ENCODE data around the gene NAV3. TPM values are rescaled to one million over a fixed set of nuclear protein-coding genes. Genes with fewer than 3 reads are reported as not detected.

The NAV3 gene
- polyA plus RNA-seq, 1 of the 3 experiments (the other 2 are of a cell fraction), result 10.5 TPM

DNA sequence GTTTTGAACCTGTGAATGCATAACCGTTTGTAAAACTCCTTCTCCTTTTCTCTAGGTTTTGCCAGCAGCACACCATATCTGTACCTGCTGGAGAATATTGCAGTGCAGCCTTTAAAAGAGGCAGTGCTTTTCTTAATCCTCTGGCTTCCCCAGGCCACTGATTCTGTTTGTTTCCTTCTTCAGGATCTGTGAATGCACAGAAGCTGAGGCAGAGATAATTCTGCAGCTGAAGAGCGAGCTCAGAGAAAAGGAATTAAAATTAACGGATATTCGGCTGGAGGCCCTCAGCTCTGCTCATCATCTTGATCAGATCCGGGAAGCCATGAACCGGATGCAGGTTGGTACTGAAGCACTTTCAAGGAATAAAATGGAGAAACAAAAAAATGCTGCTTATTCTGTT lies 348.7 kb downstream of the NAV3 start:
- H3K36me3 ChIP-seq (replicated peaks in 1 of 2; ENCODE audit: control insufficient read depth in 1 of 2, insufficient read depth in 2 of 2, low read length in 1 of 2), result peaks cover 39 to 49% of the 10 kb centered on the region in 2 experiments
- TF ChIP-seq GABPA (IDR thresholded peaks at IDR 0.05; ENCODE audit: low read depth), result no peak
- 79% methylated on average over 6 of the region's 6 CpGs for WGBS (ENCODE audit: low lambda C conversion rate)
- no peak overlapping the region for H3K27ac ChIP-seq (ENCODE audit: low read depth in 2 of 2, low read length in 1 of 2)
- H3K9me3 ChIP-seq, result no peaks in the 10 kb centered on the region
- no peak overlapping the region for H3K4me2 ChIP-seq
- H3K27me3 ChIP-seq (ENCODE audit: insufficient read depth), result no peaks in the 10 kb centered on the region
- DNase-seq, result no peak
- no peaks in the 10 kb centered on the region for H3K9me2 ChIP-seq
- no peak overlapping the region for H3K4me3 ChIP-seq (ENCODE audit: low read depth in 2 of 2, low read length in 1 of 2)
- H2AFZ ChIP-seq (ENCODE audit: low read depth), result no peak overlapping the region
- H3K4me1 ChIP-seq (ENCODE audit: control insufficient read depth in 1 of 2, insufficient read depth in 2 of 2, low read depth in 1 of 2, low read length in 1 of 2), result no peaks in the 10 kb centered on the region; a peak in 1 of 4 replicates
- no peak overlapping the region for H3K9ac ChIP-seq
- H3F3A ChIP-seq (replicated peaks; ENCODE audit: insufficient read depth), result peaks cover 13% of the 10 kb centered on the region
- no peaks in the 10 kb centered on the region for H4K20me1 ChIP-seq (ENCODE audit: insufficient read depth)
- ChIA-PET POLR2A (no interaction called here), CTCF (interaction anchor here (1.4 kb wide), 1 partner anchor 32 kb away, joined by 3 read pairs; no protein-coding TSS in a partner anchor)
- H3K79me2 ChIP-seq (ENCODE audit: insufficient read depth), result no peaks in the 10 kb centered on the region

DNA sequence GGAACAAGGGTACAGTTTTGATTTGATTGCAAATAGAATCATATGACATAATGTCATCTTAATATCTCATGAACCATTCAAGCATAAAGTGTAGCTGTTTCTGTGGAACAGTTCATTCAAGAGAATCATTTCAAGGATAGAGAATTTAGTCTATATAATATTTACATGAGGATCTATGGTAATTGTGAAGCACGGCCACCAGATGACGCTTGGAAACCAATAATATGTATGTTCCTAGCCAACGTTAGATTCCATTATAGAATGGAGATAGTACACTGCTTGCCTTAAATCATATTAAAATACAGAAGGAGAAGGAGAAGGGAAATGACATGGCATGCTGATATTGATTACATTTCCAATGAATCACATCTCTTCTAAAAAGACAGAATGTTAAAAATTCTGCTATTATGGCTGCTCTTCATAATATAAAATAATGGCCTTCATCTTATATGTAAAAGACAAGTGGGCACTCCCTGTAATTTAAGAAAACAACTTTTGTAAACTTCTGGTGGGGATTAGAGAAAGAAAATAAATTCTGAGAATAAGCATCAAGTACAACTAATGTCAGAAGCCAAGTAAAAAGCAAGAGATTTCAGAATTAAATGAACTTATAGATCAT lies 351.0 kb downstream of the NAV3 start:
- Histone ChIP-seq H3K9ac (no peak overlapping the region), H3K79me2 (ENCODE audit: insufficient read depth) (no peaks in the 10 kb centered on the region), H3K9me3 (no peaks in the 10 kb centered on the region), H3F3A (replicated peaks; ENCODE audit: insufficient read depth) (peaks cover 26% of the 10 kb centered on the region), H3K9me2 (no peaks in the 10 kb centered on the region), H3K36me3 (replicated peaks in 1 of 2; ENCODE audit: control insufficient read depth in 1 of 2, insufficient read depth in 2 of 2, low read length in 1 of 2) (peaks cover 35 to 52% of the 10 kb centered on the region in 2 experiments), H4K20me1 (ENCODE audit: insufficient read depth) (no peaks in the 10 kb centered on the region), H3K4me3 (ENCODE audit: low read depth in 2 of 2, low read length in 1 of 2) (no peak overlapping the region; a peak in 1 of 4 replicates), H3K4me2 (no peak overlapping the region), H3K4me1 (ENCODE audit: control insufficient read depth in 1 of 2, insufficient read depth in 2 of 2, low read depth in 1 of 2, low read length in 1 of 2) (peaks cover 0 to 10% of the 10 kb centered on the region in 2 experiments; a peak in 2 of 4 replicates), H3K27ac (ENCODE audit: low read depth in 2 of 2, low read length in 1 of 2) (no peak overlapping the region), H3K27me3 (ENCODE audit: insufficient read depth) (no peaks in the 10 kb centered on the region), H2AFZ (ENCODE audit: low read depth) (no peak overlapping the region)
- DNase-seq, result peak; percentile 1
- WGBS (ENCODE audit: low lambda C conversion rate), result 37% methylated on average over 3 of the region's 3 CpGs
- ChIA-PET POLR2A (no interaction called here), CTCF (interaction anchor here (0.6 to 1.4 kb wide), 9 partner anchors 8 to 1365 kb away, joined by 3 to 5 read pairs (median 3); no protein-coding TSS in a partner anchor)
- peak; percentile 86 for TF ChIP-seq RAD21 (IDR thresholded peaks at IDR 0.05; ENCODE audit: low read length)
- TF ChIP-seq SMC3 (IDR thresholded peaks at IDR 0.05; ENCODE audit: low read depth, low read length), result peak; percentile 69
- TF ChIP-seq RXRA (IDR thresholded peaks at IDR 0.05; ENCODE audit: borderline replicate concordance, low read depth), result no peak
- TF ChIP-seq GABPA (IDR thresholded peaks at IDR 0.05; ENCODE audit: low read depth), result no peak
- no peak for TF ChIP-seq RCOR1 (IDR thresholded peaks at IDR 0.05; ENCODE audit: low read length)
- no peak for TF ChIP-seq MEF2A (IDR thresholded peaks at IDR 0.05; ENCODE audit: borderline replicate concordance, low read depth)
- TF ChIP-seq, protein P1, sequence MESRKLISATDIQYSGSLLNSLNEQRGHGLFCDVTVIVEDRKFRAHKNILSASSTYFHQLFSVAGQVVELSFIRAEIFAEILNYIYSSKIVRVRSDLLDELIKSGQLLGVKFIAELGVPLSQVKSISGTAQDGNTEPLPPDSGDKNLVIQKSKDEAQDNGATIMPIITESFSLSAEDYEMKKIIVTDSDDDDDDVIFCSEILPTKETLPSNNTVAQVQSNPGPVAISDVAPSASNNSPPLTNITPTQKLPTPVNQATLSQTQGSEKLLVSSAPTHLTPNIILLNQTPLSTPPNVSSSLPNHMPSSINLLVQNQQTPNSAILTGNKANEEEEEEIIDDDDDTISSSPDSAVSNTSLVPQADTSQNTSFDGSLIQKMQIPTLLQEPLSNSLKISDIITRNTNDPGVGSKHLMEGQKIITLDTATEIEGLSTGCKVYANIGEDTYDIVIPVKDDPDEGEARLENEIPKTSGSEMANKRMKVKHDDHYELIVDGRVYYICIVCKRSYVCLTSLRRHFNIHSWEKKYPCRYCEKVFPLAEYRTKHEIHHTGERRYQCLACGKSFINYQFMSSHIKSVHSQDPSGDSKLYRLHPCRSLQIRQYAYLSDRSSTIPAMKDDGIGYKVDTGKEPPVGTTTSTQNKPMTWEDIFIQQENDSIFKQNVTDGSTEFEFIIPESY (IDR thresholded peaks at IDR 0.05; ENCODE audit: borderline replicate concordance, low read depth), result no peak
- no peak for TF ChIP-seq TEAD4 (IDR thresholded peaks at IDR 0.05; ENCODE audit: borderline replicate concordance, insufficient read depth)
- TF ChIP-seq, protein P2, sequence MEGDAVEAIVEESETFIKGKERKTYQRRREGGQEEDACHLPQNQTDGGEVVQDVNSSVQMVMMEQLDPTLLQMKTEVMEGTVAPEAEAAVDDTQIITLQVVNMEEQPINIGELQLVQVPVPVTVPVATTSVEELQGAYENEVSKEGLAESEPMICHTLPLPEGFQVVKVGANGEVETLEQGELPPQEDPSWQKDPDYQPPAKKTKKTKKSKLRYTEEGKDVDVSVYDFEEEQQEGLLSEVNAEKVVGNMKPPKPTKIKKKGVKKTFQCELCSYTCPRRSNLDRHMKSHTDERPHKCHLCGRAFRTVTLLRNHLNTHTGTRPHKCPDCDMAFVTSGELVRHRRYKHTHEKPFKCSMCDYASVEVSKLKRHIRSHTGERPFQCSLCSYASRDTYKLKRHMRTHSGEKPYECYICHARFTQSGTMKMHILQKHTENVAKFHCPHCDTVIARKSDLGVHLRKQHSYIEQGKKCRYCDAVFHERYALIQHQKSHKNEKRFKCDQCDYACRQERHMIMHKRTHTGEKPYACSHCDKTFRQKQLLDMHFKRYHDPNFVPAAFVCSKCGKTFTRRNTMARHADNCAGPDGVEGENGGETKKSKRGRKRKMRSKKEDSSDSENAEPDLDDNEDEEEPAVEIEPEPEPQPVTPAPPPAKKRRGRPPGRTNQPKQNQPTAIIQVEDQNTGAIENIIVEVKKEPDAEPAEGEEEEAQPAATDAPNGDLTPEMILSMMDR (IDR thresholded peaks at IDR 0.05), result peak; percentile 66
- no peak for TF ChIP-seq ELF1 (IDR thresholded peaks at IDR 0.05)
